ENCODE results near the gene GYS2.
"Not testable (repeated sequence)": the region's sequence is repeated elsewhere in the genome, so short reads cannot be mapped to it uniquely, and the experiment has no call there.

The GYS2 gene

DNA sequence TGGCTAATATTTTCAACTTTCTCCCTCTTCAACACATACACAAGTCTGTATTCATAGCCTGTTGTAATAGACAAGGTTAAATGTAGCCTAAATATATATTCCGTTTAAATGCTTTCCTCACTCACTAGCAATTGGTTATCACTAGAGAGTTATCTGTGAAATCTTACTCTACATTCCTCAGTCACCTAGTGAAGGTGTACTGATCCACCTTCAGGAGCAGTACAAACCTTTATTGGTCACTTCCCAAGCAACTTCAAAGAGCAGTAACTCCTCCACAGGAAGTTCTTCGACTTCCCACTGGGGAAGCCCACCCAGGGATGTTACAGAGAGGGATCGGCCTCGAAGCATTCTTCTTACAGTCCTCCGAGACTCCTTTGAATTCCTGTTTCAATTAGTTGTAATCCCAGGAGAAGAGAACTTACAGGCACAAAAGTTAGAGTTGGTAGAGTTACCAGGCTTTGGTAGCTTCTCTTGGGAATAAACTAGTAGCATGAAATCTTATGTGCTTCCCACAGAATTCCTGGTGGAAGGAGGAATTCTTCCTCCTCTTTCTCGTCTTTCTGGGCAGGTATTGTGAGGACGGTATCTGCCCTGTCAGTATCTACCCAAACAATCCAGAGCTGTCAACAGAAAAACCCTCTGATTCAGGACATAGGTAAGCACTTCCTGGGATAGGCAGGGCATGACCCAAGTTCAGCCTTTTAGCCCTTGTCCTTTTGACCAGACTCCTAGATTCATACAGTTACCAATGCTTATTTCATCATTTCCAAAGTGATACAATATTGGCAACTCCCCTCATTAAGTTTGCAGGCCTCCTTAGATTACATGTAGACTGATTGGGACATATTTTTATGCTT lies at the start of gene GYS2:
TSS of gene GYS2 (minus strand) at position 603 of the 857 bp plus-strand sequence. CDS start at position 348, 255 bp downstream.
- no peak for DNase-seq

DNA sequence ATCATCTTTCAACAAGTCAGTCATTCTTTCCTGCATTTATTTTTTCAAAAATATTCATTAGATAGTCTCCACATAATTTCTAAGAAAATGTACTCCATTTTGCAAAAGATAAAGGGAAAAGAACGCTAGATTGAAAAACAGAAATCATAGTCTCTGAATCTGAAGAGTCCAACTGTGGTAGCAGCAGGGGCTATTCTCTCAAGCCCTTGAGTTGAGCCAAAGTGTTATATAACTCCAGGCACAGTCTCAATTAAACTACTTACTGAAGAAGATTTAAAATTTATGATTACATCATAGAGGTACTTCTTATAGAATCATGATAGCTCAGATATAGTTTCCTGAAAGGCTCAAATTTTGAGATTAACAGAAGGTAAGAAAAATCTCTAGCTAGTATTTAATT lies 47.2 kb upstream of the GYS2 start:
- no peak for DNase-seq

DNA sequence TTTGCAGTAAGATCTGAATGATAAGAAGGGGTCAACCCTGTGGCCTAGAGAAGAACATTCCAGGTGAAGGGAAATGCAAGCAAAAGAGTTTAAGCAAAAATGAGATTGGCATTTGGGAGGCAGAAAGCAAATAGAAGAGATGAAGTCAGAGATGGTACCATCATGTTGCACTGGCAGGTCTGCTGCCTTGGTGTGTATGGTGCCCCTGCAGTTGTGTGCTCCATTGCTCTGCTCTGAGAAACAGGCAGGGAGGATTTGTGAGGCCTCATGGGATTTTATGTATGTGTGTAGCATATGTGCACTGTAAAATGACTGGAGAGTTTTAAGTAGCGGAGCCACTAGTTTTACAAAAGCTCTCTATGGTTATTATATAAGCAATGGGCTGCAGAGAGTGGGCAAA lies 46.4 kb upstream of the GYS2 start:
- DNase-seq, result no peak

DNA sequence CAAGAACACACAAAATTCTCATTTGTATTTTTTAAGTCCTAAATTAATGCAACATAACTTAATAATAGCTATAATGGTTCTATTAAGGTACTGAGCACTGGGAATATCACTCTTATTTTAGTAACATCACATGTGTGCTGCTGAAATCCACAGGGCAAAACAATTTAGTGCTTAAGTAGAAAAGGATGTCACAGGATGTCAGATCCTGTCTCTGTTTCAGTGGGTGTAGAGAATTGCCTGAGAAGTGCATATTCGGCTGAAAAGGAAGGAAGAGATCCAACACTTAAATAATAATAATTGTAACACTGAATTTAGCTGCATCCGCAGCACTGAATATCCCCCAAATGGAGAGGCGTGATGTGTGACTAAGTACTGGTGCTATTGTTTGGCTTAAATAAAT lies 44.4 kb upstream of the GYS2 start:
- no peak for DNase-seq

DNA sequence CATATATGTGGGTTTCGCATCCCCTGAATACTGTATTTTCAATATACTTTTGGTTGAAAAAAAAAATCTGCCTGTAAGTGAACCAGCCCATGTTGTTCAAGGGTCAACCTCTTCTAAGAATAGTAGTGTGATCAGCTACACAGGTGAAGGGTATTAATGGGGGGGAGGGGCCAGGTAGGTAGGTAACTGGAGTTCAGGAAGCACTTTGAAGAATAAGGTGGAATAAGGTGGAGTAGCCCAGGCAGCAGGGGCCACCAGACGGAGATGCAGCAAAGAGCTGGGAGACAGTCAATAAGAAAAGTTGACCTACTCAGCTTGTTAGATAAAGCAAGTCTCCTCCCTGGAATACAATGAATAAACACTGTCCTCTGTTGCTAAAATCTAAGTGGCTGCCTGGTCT lies 43.7 kb upstream of the GYS2 start:
- no peak for DNase-seq

DNA sequence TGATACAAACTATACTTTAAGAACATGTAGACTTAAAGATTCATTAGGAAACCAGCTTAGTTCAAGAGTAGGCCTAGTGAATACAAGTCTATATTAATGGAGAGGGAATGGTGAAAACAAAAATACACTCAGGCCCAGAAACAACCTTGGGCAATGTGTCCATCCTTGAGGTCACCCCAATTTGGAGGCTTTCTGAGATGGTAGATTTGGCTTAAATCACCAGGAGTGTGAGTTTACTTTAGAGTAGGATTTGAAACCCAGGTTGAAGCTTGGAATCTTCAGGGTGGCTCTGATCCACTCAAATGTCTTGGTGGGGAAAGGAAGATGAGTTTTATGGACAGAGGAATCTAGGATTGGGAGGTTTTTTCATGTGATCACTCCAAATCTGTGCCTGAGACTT lies 42.5 kb upstream of the GYS2 start:
- no peak for DNase-seq

DNA sequence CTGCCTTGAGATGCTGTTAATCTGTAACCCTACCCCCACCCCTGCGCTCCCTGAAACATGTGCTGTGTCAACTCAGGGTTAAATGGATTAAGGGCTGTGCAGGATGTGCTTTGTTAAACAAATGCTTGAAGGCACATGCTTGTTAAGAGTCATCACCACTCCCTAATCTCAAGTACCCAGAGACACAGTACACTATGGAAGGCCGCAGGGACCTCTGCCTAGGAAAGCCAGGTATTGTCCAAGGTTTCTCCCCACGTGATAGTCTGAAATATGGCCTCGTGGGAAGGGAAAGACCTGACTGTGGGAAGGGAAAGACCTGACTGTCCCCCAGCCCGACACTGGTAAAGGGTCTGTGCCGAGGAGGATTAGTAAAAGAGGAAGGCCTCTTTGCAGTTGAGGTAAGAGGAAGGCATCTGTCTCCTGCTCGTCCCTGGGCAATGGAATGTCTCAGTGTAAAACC lies 40.4 kb upstream of the GYS2 start:
- DNase-seq, result not testable (repeated sequence)

DNA sequence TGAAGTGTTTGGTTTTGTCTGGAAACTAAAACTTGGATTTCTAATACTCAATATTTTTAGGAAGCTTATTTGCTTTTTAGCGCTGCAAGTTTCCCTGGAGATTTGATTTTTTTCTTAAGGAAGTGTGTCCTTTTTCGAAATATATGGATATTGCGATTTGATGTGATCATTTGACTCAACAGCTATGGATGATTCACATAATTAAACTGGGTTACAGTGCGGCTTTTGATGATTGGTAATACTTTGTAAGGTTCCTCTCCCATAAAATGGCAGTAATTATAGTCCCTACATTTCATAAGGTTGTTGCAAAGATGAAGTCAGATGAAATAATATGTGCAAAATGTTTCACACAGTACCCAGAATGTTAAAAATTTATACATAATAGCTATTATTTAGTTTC lies 39.9 kb upstream of the GYS2 start:
- no peak for DNase-seq

DNA sequence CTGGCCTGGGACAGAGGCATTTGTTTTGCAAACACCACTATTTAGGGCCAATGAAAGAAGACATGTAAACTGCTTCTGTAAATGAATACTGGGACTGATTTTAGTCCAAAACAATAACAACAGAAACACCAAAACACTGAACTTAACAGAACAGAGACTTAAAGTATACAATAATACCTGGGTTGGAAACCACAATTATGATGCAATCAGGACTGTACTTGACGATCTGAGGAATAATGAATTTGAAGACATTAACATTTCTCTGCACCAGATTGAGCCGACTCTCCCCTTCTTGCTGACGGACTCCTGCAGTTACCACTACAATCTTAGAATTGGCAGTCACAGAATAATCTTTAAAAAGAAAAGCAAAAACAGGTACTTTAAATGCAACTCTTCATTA lies 39.1 kb upstream of the GYS2 start:
- no peak for DNase-seq

DNA sequence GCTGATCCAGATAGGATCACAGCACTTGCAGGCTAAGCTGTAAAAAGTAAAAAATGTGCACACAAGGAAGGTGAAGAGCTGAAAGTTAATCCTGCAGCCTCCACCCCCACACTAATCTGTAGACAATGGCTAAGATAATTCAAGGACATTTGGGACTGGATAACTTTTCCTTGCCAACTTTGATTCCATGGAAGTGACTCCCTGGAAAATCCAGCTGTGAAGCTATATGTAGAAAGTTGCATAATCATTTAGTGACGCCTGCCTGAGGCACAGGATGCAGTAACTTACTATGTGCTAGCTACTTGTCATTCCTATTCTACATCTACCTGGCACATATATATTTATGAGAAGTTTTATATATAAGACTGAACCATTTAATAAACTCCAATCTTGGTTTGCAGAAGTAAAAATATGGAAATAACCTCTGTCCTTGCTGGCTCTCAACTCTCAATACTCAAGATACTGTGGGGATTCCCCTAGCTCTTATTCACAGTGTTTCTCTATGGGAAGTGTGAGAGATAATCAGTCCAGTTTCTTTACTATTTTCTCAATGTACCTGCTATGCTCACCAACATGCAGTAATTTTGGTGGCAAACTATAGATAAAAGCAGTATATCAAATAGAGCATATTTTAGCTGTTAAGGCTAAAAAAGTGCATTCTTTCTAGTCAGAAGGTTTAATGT lies 38.2 kb upstream of the GYS2 start:
- no peak for DNase-seq

DNA sequence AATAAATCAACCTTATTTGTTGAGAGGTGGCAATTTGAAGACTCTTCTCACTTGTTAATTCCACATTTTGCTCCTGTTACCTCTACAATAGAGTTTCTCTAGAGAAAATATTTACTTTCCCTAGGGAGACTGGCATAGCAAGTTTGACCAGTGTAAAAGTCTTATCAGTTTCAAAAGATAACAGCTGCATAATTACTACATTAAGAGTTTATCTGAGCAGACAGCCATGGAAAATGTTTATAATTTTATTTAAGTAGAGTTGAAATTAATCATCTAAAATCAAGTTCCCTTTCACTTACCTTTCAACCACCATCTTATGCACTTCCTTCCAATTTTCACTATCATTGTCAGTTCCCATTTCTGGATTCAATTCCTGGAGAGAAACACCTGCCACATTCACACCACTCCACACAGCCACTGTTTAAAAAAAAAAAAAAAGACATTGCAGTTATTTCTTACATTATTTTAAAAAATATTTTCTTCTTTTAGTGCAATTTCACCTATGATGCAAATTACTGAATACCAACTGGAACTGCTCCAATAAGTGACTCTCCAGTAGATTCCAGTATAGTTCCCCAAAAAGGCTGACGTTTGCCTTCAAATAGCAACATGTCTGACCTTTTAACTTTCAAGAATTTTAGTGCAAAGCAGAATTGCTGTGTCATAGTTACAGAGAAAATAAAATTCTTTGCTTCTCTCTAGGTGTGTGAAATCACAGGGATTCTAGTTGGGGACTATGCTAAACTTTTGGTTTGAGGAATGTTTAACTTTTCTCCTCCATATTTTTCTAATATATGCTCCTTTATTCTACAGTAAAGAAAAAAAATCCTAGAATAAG lies 33.6 kb upstream of the GYS2 start:
- no peak for DNase-seq

DNA sequence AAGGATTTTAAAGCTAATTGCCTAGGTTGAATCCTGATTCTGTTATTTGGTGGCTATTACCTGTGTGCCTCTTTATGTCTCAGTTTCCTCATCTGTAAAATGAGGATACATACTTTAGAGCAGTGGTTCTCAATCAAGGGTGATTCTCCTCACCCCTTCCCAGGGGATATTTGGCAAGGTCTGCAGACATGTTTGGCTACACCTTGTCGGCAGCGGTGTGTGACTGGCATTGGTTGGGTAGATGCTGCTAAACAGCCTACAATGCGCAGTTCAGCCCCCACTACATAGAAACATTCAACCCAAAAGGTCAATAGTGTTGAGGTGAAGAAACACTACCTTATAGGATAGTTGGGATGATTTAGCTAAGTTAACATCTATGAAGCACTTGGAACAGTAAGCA lies 29.6 kb upstream of the GYS2 start:
- no peak for DNase-seq

DNA sequence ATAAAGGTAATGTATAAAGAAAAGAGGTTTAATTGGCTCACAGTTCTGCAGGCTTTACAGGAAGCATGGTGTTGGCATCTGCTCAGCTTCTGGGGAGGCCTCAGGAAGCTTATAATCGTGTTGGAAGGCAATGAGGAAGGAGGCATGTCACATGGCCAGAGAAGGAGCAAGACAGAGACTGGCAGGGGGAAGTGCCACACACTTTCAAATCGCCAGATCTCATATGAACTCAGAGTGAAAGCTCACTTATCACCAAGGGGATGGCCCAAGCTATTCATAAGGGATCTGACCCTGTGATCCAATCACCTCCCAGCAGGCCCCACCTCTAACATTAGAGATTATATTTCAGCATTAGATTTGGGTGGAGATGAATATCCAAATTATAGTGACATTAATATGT lies 26.7 kb upstream of the GYS2 start:
- no peak for DNase-seq

DNA sequence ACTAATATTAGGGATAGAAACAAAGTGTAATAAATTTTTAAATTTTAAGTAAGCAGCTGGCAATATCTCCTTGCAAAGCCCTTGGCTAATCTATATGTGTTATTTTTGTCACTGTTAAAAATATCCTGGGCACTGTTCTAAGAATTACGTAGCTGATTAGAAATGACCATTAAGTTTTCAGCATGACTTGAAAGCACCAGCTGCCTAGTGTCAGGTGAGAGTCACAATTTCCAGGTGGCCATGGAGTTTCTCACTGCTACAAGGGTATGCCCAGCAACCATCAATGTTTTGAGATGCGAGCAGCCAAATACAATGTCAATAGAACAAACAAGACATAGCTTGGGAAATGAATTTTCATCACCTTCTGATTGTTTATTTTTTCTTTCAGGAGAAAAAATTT lies 23.3 kb upstream of the GYS2 start:
- no peak for DNase-seq

DNA sequence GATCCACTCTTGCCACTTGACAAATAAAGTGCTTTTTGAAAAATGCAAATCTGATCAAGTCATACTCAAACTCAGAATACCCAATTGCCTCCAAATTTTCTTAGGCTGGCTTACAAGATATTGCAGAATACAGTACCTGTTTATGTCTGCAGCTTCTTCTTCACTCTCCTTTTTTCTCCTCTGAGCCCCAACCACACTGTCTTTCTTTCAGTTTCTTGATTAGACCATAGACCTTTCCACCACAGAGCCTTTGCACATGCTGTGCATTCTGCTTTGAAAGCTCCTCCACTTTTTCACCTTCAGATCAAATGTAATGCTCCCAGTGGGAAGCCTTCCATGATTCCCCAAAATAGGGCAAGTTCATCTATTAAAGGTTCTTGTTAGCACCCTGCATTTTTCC lies 13.9 kb upstream of the GYS2 start:
- DNase-seq, result no peak

DNA sequence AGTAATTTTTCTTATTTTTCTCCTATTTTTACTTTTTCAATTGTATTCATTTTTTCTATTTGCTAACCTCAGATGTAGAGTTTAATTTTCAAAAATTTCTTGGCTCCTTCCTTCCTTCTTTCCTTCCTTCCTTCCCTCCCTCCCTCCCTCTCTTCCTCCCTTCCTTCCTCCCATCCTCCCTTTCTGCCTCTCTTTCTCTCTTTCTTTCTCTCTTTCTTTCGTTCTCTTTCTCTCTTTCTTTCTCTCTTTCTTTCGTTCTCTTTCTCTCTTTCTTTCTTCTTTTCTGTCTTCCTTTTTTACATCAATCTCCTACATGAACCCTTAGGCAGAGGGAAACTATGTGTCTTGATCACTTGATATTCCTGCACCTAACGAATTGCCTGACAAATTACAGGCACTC lies 12.4 kb upstream of the GYS2 start:
- DNase-seq, result no peak

DNA sequence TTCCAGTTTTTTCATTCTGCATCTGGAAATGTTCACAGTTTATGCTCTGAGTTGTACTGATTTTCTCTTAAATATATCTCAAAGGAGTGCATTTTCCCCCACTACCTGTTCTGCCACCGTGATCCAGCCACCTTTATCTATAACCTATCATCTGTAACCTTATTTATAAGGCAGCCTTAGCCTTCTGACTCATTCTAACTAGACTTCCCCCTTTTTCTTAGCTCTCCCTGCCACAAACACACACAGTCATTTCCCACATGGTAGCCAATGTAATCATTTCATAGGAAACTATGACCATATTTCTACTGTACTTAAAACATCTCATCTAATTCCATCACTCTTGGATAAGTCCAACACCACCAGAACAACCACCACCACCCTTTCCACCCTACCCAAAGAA lies 10.8 kb upstream of the GYS2 start:
- DNase-seq, result no peak

DNA sequence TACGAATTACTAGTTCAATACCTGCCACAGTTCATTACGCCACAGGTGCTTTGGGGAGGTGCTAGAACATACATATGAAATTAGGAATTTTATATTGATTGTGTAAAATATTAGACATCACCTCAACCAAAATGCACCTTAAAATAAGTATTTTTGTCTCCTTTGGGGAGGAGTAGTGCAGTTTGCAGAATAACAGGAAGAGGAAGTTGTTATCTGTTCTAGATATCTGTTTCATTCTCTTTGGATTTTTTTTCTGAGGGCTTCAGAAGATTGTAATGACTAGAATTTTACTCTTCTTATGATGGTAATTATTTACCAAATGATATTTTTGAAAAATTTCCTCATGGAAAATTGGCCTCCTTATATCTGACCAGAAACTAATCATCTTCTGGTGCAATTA lies 9.9 kb upstream of the GYS2 start:
- DNase-seq, result peak in 3 of 6 experiments; percentile 23 to 59 (median 55)

DNA sequence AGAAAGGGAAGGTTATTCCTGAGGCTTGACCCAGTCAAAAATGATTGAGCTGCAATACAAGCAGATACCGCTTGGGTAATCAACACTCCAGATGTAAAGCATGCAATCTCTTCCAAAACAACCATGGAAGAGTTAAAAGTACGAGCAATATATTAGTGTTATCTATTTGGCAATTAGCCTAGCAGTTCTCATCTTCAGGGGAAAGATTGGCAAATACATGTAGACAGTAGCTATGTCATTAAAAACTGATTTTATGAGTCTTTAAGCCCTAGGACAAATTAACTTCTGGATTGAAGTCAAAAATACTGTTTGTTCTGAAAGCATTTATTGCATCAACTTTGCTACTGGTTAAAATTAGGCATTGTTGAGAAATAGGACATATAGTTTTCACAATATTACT lies 9.3 kb upstream of the GYS2 start:
- DNase-seq, result no peak

DNA sequence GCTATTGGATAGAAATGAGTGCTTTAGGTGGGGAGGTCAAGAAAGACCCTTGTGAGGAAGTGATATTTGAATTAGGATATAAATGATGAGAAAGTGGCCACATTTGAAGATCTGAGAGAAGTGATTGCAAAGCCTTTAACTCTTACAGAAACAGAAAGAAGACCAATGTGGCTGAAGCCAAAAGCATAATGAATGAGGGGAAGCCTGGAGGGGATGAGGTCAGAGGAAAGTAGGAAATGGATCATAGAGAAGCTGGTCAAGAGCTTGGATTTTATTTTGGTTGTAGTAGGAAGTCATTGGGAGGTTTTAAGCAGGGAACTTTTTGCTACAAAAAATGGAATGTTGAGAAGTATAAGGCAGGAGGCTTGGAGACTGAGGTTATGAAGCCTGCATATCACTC lies 3.5 kb upstream of the GYS2 start:
- no peak for DNase-seq

DNA sequence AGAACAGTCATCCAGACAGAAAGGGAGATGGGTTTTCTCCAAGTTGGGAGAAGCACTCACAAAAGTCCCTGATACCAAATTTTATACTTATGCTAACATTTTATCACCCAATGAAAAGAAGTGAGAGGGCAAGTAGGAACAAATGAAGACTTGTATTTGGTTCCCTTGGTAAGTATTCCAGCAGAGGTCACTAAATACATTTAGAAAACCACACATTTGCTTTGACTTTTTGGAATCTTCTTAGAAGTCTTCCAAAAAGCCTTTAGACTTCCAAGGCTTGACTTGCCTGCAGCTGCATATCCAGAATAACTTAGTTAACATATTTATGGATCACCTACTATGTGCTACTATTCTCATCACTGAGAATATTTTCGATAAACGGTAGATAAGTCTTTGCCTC lies 3.1 kb upstream of the GYS2 start:
- DNase-seq, result peak in 3 of 6 experiments; percentile 1 to 46 (median 23)

DNA sequence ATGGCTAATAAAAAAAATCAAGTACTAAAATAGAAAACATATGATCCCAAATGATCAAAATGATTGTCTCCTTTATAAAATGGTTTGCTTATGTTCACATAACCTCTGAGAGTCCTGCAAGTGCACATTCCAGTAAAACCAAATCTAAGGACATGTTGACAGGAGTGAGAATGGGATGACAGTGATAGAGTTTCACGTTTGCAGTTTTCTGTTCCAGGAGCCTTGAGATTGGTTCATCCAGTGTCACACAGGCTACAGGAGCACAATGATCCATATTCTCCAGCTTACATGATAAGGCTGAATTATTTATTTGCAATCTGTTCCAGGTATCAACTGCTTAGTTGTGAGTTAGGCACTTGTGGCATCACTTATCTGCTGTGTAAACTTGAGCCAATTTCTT lies 1.5 kb upstream of the GYS2 start:
- no peak for DNase-seq

DNA sequence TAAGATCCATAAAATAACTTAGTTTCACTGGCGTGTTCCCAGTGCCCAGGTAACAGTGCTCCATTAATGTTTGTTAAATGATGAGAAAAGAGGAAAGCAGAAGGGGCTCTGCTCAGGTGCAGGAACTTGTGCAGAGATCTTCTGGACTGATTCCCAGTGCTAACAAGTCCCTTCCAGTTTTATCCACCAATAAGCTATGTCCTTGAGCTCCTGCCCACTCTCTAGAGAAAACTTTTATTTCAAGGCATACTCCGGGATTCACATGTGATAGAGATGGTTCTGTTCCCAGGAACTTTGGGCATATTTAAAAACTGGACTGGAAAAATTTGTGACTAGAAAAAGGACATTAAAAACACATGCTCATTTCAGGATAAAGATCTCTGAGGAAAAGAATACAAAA lies 1.9 kb downstream of the GYS2 start:
- no peak for DNase-seq

DNA sequence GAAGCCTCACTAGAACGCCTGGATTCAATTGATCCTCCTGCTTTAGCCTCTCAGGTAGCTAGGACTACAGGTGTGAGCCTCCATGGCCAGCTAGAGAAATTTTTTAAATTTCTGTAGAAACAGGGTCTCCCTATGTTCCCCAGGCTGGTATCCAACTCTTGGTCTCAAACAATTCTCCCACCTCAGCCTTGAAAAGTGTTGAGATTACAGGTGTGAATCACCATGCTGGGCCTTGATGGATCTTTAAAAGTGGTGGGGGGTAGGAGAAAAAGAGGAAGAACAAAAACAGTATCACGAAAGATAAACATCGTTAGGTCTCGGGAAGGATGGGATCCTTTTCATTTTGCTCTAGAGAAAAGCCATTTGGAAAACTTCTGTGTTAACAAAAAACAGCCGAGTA lies 4.5 kb downstream of the GYS2 start:
- DNase-seq, result no peak

All from stimulated activated naive CD4-positive, alpha-beta T cell (primary cell).